Uterus (tissue), 2 donors: ENCODE data around the gene WDR76.

Source experiments
- POLR2A ChIP-seq, 2 donors: fragments of 450-650 bp; IDR thresholded peaks; one replicate each; pipeline ENCODE4 v1.6.1; 2016; ENCODE audit warnings: antibody characterized with exemption in 2 of 2, mild to moderate bottlenecking in 1 of 2, moderate library complexity in 1 of 2
- TF ChIP-seq, protein P1 (sequence below), 4 experiments: fragments of 200-600 bp in 2 of 4; fragments of 450-650 bp in 2 of 4; sonication (generic) in 2 of 4; IDR thresholded peaks; one replicate each; pipeline ENCODE4 v1.5.1; 2016 to 2019; ENCODE audit warnings: antibody characterized with exemption in 4 of 4, mild to moderate bottlenecking in 2 of 4, moderate library complexity in 1 of 4

DNA sequence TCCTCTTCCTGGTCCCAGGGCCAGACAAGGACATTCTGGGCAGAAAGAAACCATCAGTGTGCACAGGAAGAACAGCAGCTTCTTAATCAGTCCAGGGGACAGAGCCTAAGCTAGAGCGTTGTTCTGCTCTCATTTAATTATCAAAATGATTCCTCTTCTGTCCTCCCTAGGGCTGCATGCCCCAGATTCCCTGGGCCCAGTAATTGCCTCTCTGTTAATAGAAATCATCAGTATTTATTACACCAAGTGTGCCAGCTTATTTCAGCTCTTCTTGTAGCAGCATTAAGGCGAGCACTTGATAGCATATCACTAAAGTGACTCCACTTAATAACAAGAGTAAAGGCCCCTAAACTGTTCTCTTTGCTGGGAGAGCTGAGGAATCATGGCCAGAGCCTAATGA is 72.1 kb downstream of the WDR76 start:
- TF ChIP-seq, protein P1, sequence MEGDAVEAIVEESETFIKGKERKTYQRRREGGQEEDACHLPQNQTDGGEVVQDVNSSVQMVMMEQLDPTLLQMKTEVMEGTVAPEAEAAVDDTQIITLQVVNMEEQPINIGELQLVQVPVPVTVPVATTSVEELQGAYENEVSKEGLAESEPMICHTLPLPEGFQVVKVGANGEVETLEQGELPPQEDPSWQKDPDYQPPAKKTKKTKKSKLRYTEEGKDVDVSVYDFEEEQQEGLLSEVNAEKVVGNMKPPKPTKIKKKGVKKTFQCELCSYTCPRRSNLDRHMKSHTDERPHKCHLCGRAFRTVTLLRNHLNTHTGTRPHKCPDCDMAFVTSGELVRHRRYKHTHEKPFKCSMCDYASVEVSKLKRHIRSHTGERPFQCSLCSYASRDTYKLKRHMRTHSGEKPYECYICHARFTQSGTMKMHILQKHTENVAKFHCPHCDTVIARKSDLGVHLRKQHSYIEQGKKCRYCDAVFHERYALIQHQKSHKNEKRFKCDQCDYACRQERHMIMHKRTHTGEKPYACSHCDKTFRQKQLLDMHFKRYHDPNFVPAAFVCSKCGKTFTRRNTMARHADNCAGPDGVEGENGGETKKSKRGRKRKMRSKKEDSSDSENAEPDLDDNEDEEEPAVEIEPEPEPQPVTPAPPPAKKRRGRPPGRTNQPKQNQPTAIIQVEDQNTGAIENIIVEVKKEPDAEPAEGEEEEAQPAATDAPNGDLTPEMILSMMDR (IDR thresholded peaks at IDR 0.05), result no peak
- no peak for TF ChIP-seq POLR2A (IDR thresholded peaks at IDR 0.05)
